Effector memory CD8-positive, alpha-beta T cell (primary cell): Measurements from ENCODE around the gene DDX6.

Experiments used
- ATAC-seq: fragments of 150-1000 bp; cut with Tn5 transposase; replicated peaks from 2 replicates; pipeline ENCODE4 v1.10.0; 2021; ENCODE audit warnings: mild to moderate bottlenecking, moderate library complexity
- DNase-seq, 3 experiments: peaks; one replicate each; pipeline ENCODE4 v3.0.0; 2021
- H3K27ac Mint-ChIP-seq, 2 donors: one replicate each; pipeline ENCODE4 v1.8.0; 2022; ENCODE audit warnings: mild to moderate bottlenecking in 2 of 2, mixed read lengths in 2 of 2, moderate library complexity in 2 of 2
- H3K27me3 Mint-ChIP-seq, 2 donors: one replicate each; pipeline ENCODE4 v1.8.0; 2022; ENCODE audit warnings: mixed read lengths in 2 of 2
- H3K36me3 Mint-ChIP-seq: one replicate; pipeline ENCODE4 v1.8.0; 2022; ENCODE audit warnings: mild to moderate bottlenecking, moderate library complexity, mixed read lengths; ENCODE audit not compliant: insufficient read depth
- H3K4me1 Mint-ChIP-seq, 2 donors: one replicate each; pipeline ENCODE4 v1.8.0; 2022; ENCODE audit warnings: low read depth in 2 of 2, mixed read lengths in 2 of 2
- H3K4me3 Mint-ChIP-seq, 2 donors: one replicate each; pipeline ENCODE4 v1.8.0; 2022; ENCODE audit warnings: mild to moderate bottlenecking in 2 of 2, mixed read lengths in 2 of 2, moderate library complexity in 2 of 2
- H3K9me3 Mint-ChIP-seq, 2 donors: one replicate each; pipeline ENCODE4 v1.8.0; 2022; ENCODE audit warnings: mixed read lengths in 2 of 2

DDX6 gene

DNA sequence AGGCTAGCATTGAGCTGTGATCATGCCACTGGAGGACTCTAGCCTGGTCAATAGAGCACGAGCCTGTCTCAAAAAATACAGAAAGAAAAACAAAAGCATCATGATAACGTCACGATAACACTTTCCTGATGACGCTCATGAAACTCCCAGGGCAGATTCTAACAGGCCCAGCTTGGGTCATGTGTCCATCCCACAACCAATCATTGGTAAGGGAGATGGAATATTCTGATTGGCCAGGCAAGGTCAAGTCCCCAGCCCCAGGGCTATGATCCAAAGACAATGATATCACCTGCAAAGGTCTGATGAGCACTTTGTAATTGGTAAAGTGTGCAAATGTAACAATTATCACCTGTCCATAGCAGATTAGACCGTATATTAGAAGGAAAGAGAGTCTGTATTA is 21.5 kb upstream of the DDX6 start:
- no peaks in the 10 kb centered on the region for H3K9me3 Mint-ChIP-seq
- no peak overlapping the region for H3K4me3 Mint-ChIP-seq
- DNase-seq (no peak), ATAC-seq (no peak)
- H3K4me1 Mint-ChIP-seq = no peaks in the 10 kb centered on the region
- H3K27me3 Mint-ChIP-seq = no peaks in the 10 kb centered on the region
- no peaks in the 10 kb centered on the region for H3K36me3 Mint-ChIP-seq
- H3K27ac Mint-ChIP-seq = no peak overlapping the region

GRCh38 chr11:118807800-118808778 is 17.1 kb upstream of the DDX6 start:
- H3K4me3 Mint-ChIP-seq = no peak overlapping the region
- H3K27ac Mint-ChIP-seq = no peak overlapping the region

DNA sequence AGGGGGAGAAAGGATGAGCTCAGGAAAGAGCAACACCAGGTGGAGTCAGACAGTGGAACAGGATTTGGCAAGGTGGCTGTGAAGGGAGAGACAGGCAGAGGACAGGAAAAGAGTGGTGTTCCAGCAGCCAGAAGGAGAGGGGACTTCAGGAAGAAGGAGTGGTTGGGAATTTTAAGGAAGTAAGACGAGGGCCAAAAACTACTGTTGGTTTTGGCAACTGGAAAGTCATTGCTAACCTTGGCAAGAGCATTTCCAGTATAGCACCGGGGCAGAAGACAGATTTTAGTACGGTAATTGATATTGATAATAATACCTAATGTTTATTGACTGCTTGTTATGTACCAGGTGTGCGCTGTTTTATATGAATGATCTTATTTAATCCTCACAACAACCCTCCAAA is 15.4 kb upstream of the DDX6 start:
- ATAC-seq (no peak), DNase-seq (no peak)
- Mint-ChIP-seq H3K4me3 (no peak overlapping the region), H3K4me1 (no peaks in the 10 kb centered on the region), H3K36me3 (no peaks in the 10 kb centered on the region), H3K9me3 (no peaks in the 10 kb centered on the region), H3K27ac (no peak overlapping the region), H3K27me3 (peaks cover 10 to 17% of the 10 kb centered on the region in 2 donors)

More at GRCh38 chr11:118807800-118808778, 17.1 kb upstream of the DDX6 start:
- Mint-ChIP-seq H3K9me3 (no peaks in the 10 kb centered on the region), H3K4me1 (no peaks in the 10 kb centered on the region), H3K36me3 (no peaks in the 10 kb centered on the region), H3K27me3 (peaks cover 10 to 17% of the 10 kb centered on the region in 2 donors)
- DNase-seq (no peak), ATAC-seq (no peak)

DNA sequence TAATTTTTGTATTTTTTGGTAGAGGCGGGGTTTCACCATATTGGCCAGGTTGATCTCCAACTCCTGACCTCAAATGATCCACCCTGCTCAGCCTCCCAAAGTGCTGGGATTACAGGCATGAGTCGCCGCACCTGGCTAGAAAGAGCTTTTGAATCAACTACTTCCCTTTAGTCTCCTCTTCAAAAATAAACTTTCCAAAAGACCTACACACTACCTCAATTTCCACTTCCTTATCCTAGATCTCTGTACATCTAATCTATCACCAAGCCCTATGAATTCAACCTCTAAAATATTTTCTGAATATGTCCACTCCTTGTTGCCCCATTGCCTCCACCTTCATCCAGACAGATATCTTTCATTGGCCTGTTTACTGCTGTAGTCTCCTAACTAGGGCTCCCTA is 13.1 kb upstream of the DDX6 start:
- H3K9me3 Mint-ChIP-seq = no peaks in the 10 kb centered on the region
- peaks cover 10 to 17% of the 10 kb centered on the region in 2 donors for H3K27me3 Mint-ChIP-seq
- DNase-seq = no peak
- ATAC-seq = no peak
- peak overlapping the region in 1 of 2 donors; percentile 16 for H3K27ac Mint-ChIP-seq
- H3K4me3 Mint-ChIP-seq = no peak overlapping the region
- no peaks in the 10 kb centered on the region for H3K36me3 Mint-ChIP-seq
- H3K4me1 Mint-ChIP-seq = no peaks in the 10 kb centered on the region

- Mint-ChIP-seq H3K27ac (no peak overlapping the region), H3K9me3 (no peaks in the 10 kb centered on the region), H3K4me1 (no peaks in the 10 kb centered on the region), H3K4me3 (no peak overlapping the region), H3K27me3 (no peaks in the 10 kb centered on the region), H3K36me3 (no peaks in the 10 kb centered on the region)
- DNase-seq (no peak), ATAC-seq (no peak)
Measured at GRCh38 chr11:118799372-118799771, 8.4 kb upstream of the DDX6 start.

- H3K27ac Mint-ChIP-seq = no peak overlapping the region
- DNase-seq = no peak
- H3K4me3 Mint-ChIP-seq = no peak overlapping the region
- H3K9me3 Mint-ChIP-seq = no peaks in the 10 kb centered on the region
- no peaks in the 10 kb centered on the region for H3K27me3 Mint-ChIP-seq
- ATAC-seq = no peak
- peaks cover 4 to 5% of the 10 kb centered on the region in 2 donors for H3K4me1 Mint-ChIP-seq
- peaks cover 3% of the 10 kb centered on the region for H3K36me3 Mint-ChIP-seq
Measured at GRCh38 chr11:118797510-118797909, 6.5 kb upstream of the DDX6 start.

DNA sequence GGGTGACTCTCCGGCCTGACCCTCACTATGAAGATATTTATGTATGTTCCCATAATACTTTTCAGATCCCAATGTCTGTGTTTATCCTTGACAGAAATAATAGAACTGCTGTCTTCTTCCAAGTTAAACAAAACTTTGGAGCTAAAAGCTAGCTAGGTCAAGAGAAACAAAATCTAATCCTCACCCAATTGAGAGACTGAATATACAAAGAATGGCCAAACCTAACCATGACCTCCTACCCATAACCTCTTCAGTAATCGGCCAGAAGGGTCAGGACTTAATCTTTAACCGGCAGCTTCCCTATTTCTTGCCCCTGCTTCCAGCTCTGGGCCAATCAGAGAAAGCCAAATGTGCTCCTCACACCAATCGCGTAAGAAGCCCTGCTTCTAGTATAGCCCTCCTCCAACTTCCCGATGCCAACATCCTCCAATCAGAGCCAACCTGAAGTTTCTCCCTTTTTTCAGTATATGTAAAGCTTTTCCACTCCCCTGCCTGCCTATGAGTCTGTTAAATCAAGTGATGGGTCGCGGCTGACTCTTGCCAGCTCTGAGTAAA is 1.7 kb upstream of the DDX6 start:
- Mint-ChIP-seq H3K4me3 (peak overlapping the region; percentile 96 to 97), H3K27ac (peak overlapping the region; percentile 99), H3K36me3 (peaks cover 48% of the 10 kb centered on the region), H3K27me3 (no peaks in the 10 kb centered on the region), H3K4me1 (peaks cover 14 to 22% of the 10 kb centered on the region in 2 donors), H3K9me3 (no peaks in the 10 kb centered on the region)
- peak; percentile 21 for ATAC-seq
- DNase-seq = peak; percentile 31 to 51 (median 35)

DNA sequence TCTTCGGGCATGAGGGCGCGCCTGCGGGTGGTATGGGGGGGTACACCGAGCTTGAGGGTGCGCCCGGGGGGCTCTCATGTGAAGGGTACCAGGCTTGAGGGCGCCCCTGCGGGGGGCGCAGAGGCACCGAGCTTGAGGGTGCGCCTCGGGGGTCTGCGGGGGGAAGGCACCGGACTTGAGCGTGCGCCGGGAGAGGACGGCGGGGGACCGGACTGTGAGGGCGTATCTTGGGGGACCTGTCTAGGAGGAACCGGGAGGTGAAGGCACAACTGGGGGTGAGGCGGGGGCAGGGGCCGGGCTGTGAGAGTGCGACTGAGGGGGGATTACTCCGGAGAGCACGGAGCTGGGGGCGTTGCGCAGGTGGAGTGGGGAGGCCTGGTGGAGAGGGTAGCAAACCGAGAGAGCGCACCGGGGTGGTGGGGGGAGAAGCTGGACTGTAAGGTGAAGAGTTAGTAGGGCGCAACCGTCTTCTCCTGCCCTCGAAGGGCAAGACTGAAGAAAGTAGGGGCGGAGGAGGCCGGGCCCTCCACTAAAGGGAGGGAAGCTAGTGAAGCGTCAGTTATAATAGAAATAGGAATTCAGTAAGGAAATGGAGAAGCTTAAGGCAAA is 1.1 kb upstream of the DDX6 start:
- Mint-ChIP-seq H3K9me3 (no peaks in the 10 kb centered on the region), H3K36me3 (peaks cover 53% of the 10 kb centered on the region), H3K4me3 (peak overlapping the region; percentile 96 to 97), H3K27ac (peak overlapping the region; percentile 99), H3K27me3 (no peaks in the 10 kb centered on the region), H3K4me1 (peaks cover 19 to 26% of the 10 kb centered on the region in 2 donors)
- peak; percentile 21 to 22 (median 22) for DNase-seq
- peak; percentile 7 for ATAC-seq

DNA sequence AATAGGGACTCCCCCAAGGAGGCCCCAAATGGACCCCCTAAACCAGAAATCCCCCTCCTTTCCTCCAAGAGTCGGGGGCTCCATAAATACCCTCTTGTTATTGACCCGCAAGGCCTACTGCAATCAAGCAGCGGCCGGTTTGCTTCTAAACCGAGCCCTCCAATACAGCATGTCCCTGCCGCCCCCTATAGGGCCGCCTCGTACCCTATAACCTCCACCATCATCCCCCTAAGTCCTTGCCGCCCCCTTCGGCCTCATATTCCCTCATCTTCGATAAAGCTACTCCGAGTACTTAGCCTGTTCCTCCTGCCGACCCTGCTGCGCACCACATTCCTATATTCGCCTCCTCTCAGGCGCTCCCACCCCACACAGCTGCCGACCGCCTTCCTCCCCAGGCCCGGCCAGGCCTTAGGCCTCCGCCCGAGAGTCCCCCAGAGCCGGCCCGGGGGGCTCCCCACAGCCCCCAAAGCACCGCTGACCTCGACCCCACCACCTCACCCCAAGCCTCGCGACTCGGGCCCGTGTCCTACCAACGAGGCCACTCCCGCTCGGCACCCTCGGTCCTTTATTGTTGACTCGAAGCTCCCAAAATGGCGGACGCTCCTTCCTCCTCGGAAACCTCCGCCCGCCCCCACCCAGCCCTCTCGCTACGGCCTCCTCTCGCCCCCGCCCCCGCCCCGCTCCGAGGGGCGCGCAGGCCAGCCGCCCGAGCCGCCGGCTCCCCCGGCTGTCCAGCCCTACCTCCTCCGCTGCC is 430 bp downstream of the DDX6 start:
- ATAC-seq = peak; percentile 32
- Mint-ChIP-seq H3K4me1 (peaks cover 31% of the 10 kb centered on the region in 2 donors), H3K27ac (peak overlapping the region; percentile 99), H3K4me3 (peak overlapping the region; percentile 96 to 97), H3K9me3 (no peaks in the 10 kb centered on the region), H3K27me3 (no peaks in the 10 kb centered on the region), H3K36me3 (peaks cover 64% of the 10 kb centered on the region)
- DNase-seq = peak; percentile 47 to 58 (median 48)

GRCh38 chr11:118789501-118790356 is 1.2 kb downstream of the DDX6 start:
- Mint-ChIP-seq H3K4me1 (peaks cover 31 to 33% of the 10 kb centered on the region in 2 donors), H3K27ac (peak overlapping the region; percentile 99), H3K27me3 (no peaks in the 10 kb centered on the region), H3K36me3 (peaks cover 72% of the 10 kb centered on the region), H3K9me3 (no peaks in the 10 kb centered on the region), H3K4me3 (peak overlapping the region; percentile 96 to 97)
- DNase-seq (peak; percentile 31 to 59 (median 38)), ATAC-seq (peak; percentile 14)

DNA sequence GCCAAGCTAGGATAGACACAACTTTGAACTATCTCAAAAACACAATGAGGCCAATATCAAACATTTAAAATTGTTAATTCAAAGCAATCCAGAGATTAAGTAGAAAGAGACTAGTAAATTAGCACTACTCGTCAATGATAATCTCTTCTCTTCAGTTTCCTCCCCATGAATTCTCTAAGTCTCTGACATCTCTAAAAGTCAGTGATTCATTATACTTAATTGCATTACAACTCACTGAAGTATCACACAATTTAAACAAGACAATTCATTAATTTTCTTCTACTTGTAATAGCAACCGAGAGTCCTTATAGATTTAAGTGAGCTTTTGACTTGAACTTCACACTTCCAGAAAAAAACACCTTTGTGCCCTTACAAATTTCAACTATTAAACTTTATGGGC is 4.3 kb downstream of the DDX6 start:
- H3K27me3 Mint-ChIP-seq = no peaks in the 10 kb centered on the region
- peaks cover 30 to 43% of the 10 kb centered on the region in 2 donors for H3K4me1 Mint-ChIP-seq
- H3K36me3 Mint-ChIP-seq = peaks cover 91% of the 10 kb centered on the region
- ATAC-seq (no peak), DNase-seq (no peak)
- no peaks in the 10 kb centered on the region for H3K9me3 Mint-ChIP-seq
- peak overlapping the region; percentile 73 to 97 for H3K4me3 Mint-ChIP-seq
- peak overlapping the region; percentile 32 to 88 for H3K27ac Mint-ChIP-seq

GRCh38 chr11:118785362-118785761 is 5.6 kb downstream of the DDX6 start:
- ATAC-seq = no peak
- Mint-ChIP-seq H3K4me3 (peak overlapping the region; percentile 73 to 97), H3K4me1 (peaks cover 36 to 48% of the 10 kb centered on the region in 2 donors), H3K36me3 (peaks cover 86% of the 10 kb centered on the region), H3K9me3 (no peaks in the 10 kb centered on the region), H3K27ac (no peak overlapping the region), H3K27me3 (no peaks in the 10 kb centered on the region)
- no peak for DNase-seq
